ENCODE data around the gene MDM2. TPM values are rescaled to one million over a fixed set of nuclear protein-coding genes. Genes with fewer than 3 reads are reported as not detected.

MDM2 gene
- total and polyA plus RNA-seq, 8 donors: 30.7 to 132 (median 56.8) TPM

- Histone ChIP-seq H3K4me1 (no peaks in the 10 kb centered on the region), H3K27me3 (no peaks in the 10 kb centered on the region), H3K27ac (no peak overlapping the region), H3K36me3 (peaks cover 0 to 10% (median 0%) of the 10 kb centered on the region in 3 donors), H3K4me3 (no peak overlapping the region), H3K9me3 (no peaks in the 10 kb centered on the region)
- ATAC-seq (no peak), DNase-seq (no peak), FAIRE-seq (no peak)
- no peak for TF ChIP-seq CTCF (IDR thresholded peaks at IDR 0.05)
- WGBS, 2 donors: 93 to 95% methylated on average over 4 of the region's 4 CpGs
- intact Hi-C loops (cut with DNase I): no loop called here
Measured at GRCh38 chr12:68768431-68768939, 39.5 kb upstream of the MDM2 start.

- FAIRE-seq: no peak
- H3K4me3 ChIP-seq: no peak overlapping the region
Measured at GRCh38 chr12:68769941-68770340, 38.0 kb upstream of the MDM2 start.

GRCh38 chr12:68771223-68771925 lies 36.6 kb upstream of the MDM2 start:
- no peaks in the 10 kb centered on the region for H3K9me3 ChIP-seq
- peaks cover 0 to 3% (median 0%) of the 10 kb centered on the region in 3 donors for H3K36me3 ChIP-seq
- FAIRE-seq: no peak
- 92 to 94% methylated on average over 5 of the region's 5 CpGs for WGBS, 2 donors
- intact Hi-C loops (cut with DNase I): no loop called here
- H3K27ac ChIP-seq: no peak overlapping the region
- no peaks in the 10 kb centered on the region for H3K27me3 ChIP-seq
- no peaks in the 10 kb centered on the region for H3K4me1 ChIP-seq
- H3K4me3 ChIP-seq: no peak overlapping the region
- ATAC-seq: no peak
- no peak for TF ChIP-seq CTCF (IDR thresholded peaks at IDR 0.05)
- DNase-seq: no peak

More at GRCh38 chr12:68769941-68770340, 38.0 kb upstream of the MDM2 start:
- H3K4me1 ChIP-seq: no peaks in the 10 kb centered on the region
- intact Hi-C loops (cut with DNase I): no loop called here
- no peak for TF ChIP-seq CTCF (IDR thresholded peaks at IDR 0.05)
- peaks cover 0 to 3% (median 0%) of the 10 kb centered on the region in 3 donors for H3K36me3 ChIP-seq
- no peaks in the 10 kb centered on the region for H3K9me3 ChIP-seq
- H3K27me3 ChIP-seq: no peaks in the 10 kb centered on the region
- H3K27ac ChIP-seq: no peak overlapping the region
- WGBS, 2 donors: 91 to 92% methylated on average over 1 of the region's 1 CpG
- ATAC-seq: no peak
- no peak for DNase-seq

GRCh38 chr12:68772714-68773113 lies 35.3 kb upstream of the MDM2 start:
- Histone ChIP-seq H3K36me3 (no peaks in the 10 kb centered on the region), H3K27me3 (no peaks in the 10 kb centered on the region), H3K4me1 (no peaks in the 10 kb centered on the region), H3K4me3 (no peak overlapping the region), H3K9me3 (no peaks in the 10 kb centered on the region), H3K27ac (no peak overlapping the region)
- 79 to 84% methylated on average over 8 of the region's 8 CpGs for WGBS, 2 donors
- no peak for DNase-seq
- intact Hi-C loops (cut with DNase I): no loop called here
- no peak for TF ChIP-seq CTCF (IDR thresholded peaks at IDR 0.05)
- no peak for ATAC-seq
- FAIRE-seq: no peak

- H3K4me3 ChIP-seq: no peak overlapping the region
- DNase-seq: no peak
- WGBS, 2 donors: 81 to 91% methylated on average over 5 of the region's 5 CpGs
- intact Hi-C loops (cut with DNase I): no loop called here
- H3K36me3 ChIP-seq: no peaks in the 10 kb centered on the region
- no peaks in the 10 kb centered on the region for H3K27me3 ChIP-seq
- ATAC-seq: no peak
- no peaks in the 10 kb centered on the region for H3K9me3 ChIP-seq
- no peak overlapping the region for H3K27ac ChIP-seq
- H3K4me1 ChIP-seq: no peaks in the 10 kb centered on the region
- FAIRE-seq: no peak
- TF ChIP-seq CTCF (IDR thresholded peaks at IDR 0.05): no peak
Measured at GRCh38 chr12:68773582-68773981, 34.4 kb upstream of the MDM2 start.

Measured in pancreas (tissue), 10 donors.